Activated CD4-positive, alpha-beta memory T cell treated with anti-CD3 and anti-CD28 coated beads for 36 hours (primary cell): ENCODE results near the gene TANC1. TPM values are rescaled to one million over a fixed set of nuclear protein-coding genes. Genes with fewer than 3 reads are reported as not detected.

ENCODE experiments used
- CTCF ChIA-PET: fragments of 350-600 bp; sonication (Branson Sonifier 250); formaldehyde crosslinking; loops from one replicate; lab custom pipeline; 2021; ENCODE audit warnings: antibody characterized with exemption, inconsistent platforms; lab: Charles Lee
- POLR2A ChIA-PET: fragments of 350-600 bp; sonication (Branson Sonifier 250); formaldehyde crosslinking; loops from one replicate; lab custom pipeline; 2021; ENCODE audit warnings: antibody characterized with exemption; lab: Charles Lee
- DNase-seq: peaks from one replicate; pipeline ENCODE4 v3.0.0-alpha.2; 2020
- H3K27ac Mint-ChIP-seq: one replicate; pipeline ENCODE4 v1.8.0; 2021; ENCODE audit warnings: mixed read lengths
- H3K27me3 Mint-ChIP-seq: one replicate; pipeline ENCODE4 v1.8.0; 2021; ENCODE audit warnings: mixed read lengths
- H3K36me3 Mint-ChIP-seq: one replicate; pipeline ENCODE4 v1.8.0; 2021; ENCODE audit warnings: mixed read lengths
- H3K4me1 Mint-ChIP-seq: one replicate; pipeline ENCODE4 v1.8.0; 2021; ENCODE audit warnings: low read depth, mixed read lengths
- H3K4me3 Mint-ChIP-seq: one replicate; pipeline ENCODE4 v1.8.0; 2021; ENCODE audit warnings: mild to moderate bottlenecking, mixed read lengths
- H3K9me3 Mint-ChIP-seq: one replicate; pipeline ENCODE4 v1.8.0; 2021; ENCODE audit warnings: mixed read lengths
- intact Hi-C: fragments of 100-400 bp; cut with micrococcal nuclease; formaldehyde crosslinking; loops from one replicate; pipeline ENCODE4 v1.15.1; 2023
- total RNA-seq, 2 experiments: library from RNA; stranded (reverse); gene quantifications; one replicate each; pipeline ENCODE4 v1.2.3, GENCODE V29; 2021

Gene TANC1
- total RNA-seq, 2 experiments from 2014 or later = 0.63 to 0.86 TPM

DNA sequence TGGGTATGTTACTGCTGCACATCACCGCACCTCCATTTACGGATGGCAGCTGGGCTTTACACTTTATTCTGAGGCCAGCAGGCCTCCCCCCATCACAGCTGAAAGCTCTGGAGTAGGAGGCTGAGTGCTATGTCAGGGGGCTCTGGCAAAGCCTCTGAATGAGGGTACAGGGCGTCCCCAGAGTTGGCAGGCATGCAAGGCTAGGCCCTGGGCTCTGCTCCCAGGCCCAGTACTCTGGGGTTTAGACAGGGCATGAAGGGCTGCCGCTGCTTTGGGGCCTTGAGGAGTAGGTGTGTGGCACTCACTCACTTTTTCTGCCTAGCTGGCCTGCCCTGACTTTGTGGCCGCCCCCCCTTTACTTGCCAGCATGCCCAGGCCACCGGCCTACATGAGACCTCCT lies 227.3 kb downstream of the TANC1 start:
- no peak for DNase-seq
- intact Hi-C loops = no loop called here
- no peak overlapping the region for H3K27ac Mint-ChIP-seq
- no peaks in the 10 kb centered on the region for H3K27me3 Mint-ChIP-seq
- no peaks in the 10 kb centered on the region for H3K4me1 Mint-ChIP-seq
- no peak overlapping the region for H3K4me3 Mint-ChIP-seq
- POLR2A ChIA-PET = no interaction called here
- CTCF ChIA-PET = interaction anchor here (0.6 to 0.9 kb wide), 2 partner anchors 77 to 598 kb away, joined by 3 read pairs; no protein-coding TSS in a partner anchor
- no peaks in the 10 kb centered on the region for H3K9me3 Mint-ChIP-seq
- no peaks in the 10 kb centered on the region for H3K36me3 Mint-ChIP-seq

- no peaks in the 10 kb centered on the region for H3K27me3 Mint-ChIP-seq
- peaks cover 5% of the 10 kb centered on the region for H3K4me1 Mint-ChIP-seq
- no peak for DNase-seq
- no peaks in the 10 kb centered on the region for H3K36me3 Mint-ChIP-seq
- POLR2A ChIA-PET = no interaction called here
- no peak overlapping the region for H3K27ac Mint-ChIP-seq
- no peaks in the 10 kb centered on the region for H3K9me3 Mint-ChIP-seq
- CTCF ChIA-PET = no interaction called here
- intact Hi-C loops = no loop called here
- no peak overlapping the region for H3K4me3 Mint-ChIP-seq
Observed at GRCh38 chr2:159196393-159196925, 228.0 kb downstream of the TANC1 start.

GRCh38 chr2:159199236-159199635 lies 230.8 kb downstream of the TANC1 start:
- CTCF ChIA-PET = no interaction called here
- Mint-ChIP-seq H3K27me3 (no peaks in the 10 kb centered on the region), H3K36me3 (no peaks in the 10 kb centered on the region), H3K27ac (no peak overlapping the region), H3K4me3 (no peak overlapping the region), H3K9me3 (no peaks in the 10 kb centered on the region), H3K4me1 (peaks cover 11% of the 10 kb centered on the region)
- intact Hi-C loops = no loop called here
- POLR2A ChIA-PET = no interaction called here
- DNase-seq = no peak

DNA sequence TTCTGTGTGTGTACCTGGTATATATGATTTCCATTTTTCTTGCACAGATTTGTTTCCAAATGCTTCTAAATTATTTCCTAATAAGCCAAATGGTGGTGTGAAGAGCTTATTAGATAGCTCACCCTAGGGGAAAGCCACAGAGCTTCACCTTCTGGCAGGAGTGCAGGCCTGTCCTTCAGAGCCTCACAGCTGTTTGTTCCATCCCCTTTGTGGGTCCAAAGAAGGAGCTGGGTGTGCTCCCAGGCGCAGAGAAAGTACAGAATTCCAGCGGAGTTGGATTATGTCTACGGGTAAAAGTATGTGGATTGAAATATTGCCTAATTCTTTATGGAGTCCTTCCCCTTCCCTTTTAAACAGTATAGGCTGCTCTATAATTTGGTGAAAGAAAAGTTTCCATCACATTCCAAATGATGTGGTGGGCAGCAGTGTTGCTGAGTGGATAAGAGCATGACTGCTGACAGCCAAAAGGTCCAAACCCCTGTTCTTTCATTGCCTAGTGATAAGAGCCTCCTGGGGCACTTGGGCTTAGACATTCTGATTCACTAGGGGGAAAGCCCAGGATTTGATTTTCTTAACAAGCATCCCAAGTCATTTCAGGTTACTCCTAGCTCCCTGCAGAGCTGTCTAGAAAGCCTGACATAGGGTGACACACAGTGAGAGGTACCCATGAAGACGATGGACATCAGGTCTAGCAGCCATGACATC lies 231.5 kb downstream of the TANC1 start:
- Mint-ChIP-seq H3K27me3 (no peaks in the 10 kb centered on the region), H3K27ac (no peak overlapping the region), H3K9me3 (no peaks in the 10 kb centered on the region), H3K36me3 (no peaks in the 10 kb centered on the region), H3K4me3 (no peak overlapping the region), H3K4me1 (peaks cover 11% of the 10 kb centered on the region)
- intact Hi-C loops = no loop called here
- CTCF ChIA-PET = no interaction called here
- no peak for DNase-seq
- POLR2A ChIA-PET = no interaction called here

DNA sequence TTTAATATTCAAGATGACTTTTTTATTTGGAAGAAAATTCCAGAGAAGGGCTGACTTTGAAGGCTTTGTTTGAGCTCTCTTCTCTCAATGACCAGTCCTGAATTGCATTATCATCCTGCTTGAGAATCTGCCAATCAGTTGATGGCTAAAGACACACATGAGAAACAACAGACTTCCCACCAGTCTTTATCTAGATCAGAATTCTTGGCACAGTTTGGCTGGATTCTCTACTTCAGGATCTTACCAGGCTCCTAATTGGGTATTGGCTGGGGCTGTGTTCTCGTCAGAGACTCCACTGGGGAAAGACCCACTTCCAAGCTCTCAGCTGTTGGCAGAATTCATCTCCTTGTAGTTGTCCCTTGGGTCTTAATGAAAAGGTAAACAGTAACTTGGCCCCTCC lies 232.1 kb downstream of the TANC1 start:
- H3K27me3 Mint-ChIP-seq = no peaks in the 10 kb centered on the region
- no peak overlapping the region for H3K27ac Mint-ChIP-seq
- no peaks in the 10 kb centered on the region for H3K36me3 Mint-ChIP-seq
- CTCF ChIA-PET = no interaction called here
- no peaks in the 10 kb centered on the region for H3K9me3 Mint-ChIP-seq
- H3K4me1 Mint-ChIP-seq = peaks cover 11% of the 10 kb centered on the region
- H3K4me3 Mint-ChIP-seq = no peak overlapping the region
- DNase-seq = no peak
- POLR2A ChIA-PET = no interaction called here
- intact Hi-C loops = no loop called here

DNA sequence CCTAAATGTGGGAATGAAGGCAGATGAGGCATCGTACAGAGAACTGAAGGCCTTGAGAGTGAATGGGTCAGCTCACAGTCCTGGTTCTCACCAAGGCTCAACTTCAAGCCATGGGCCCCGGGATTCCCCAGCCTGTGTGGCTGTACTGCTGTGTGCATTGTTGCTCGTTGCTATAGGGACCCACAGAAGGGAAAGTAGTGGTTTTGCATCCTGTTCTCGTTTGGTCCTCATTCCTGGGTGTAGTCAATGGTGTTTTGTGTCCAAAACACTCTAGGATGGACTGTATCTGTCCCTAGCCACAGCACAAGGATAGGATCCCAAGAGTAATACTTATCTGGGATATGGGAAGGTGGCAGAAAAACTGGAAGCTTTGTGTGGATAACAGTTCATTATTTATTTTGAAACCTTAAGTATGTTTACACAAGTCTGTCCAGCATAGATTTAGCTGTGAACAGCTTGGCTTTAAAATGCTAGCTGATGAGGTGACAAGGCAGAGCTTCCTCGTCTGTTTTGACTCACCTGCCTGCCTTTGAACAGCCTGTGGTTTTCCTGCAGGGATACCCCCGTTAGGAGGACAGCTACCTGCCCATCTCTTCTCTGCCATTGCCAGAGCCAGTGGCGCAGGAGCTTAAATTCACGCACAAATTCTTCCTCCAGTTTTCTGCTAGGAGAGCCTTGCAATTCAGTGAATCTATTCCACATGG lies 233.1 kb downstream of the TANC1 start:
- H3K4me3 Mint-ChIP-seq = no peak overlapping the region
- H3K9me3 Mint-ChIP-seq = no peaks in the 10 kb centered on the region
- H3K27ac Mint-ChIP-seq = no peak overlapping the region
- H3K27me3 Mint-ChIP-seq = no peaks in the 10 kb centered on the region
- ChIA-PET CTCF (interaction anchor here (1.6 kb wide), 1 partner anchor 86 kb away, joined by 4 read pairs; no protein-coding TSS in a partner anchor), POLR2A (no interaction called here)
- intact Hi-C loops = no loop called here
- H3K4me1 Mint-ChIP-seq = peaks cover 11% of the 10 kb centered on the region
- H3K36me3 Mint-ChIP-seq = no peaks in the 10 kb centered on the region
- DNase-seq = peak; percentile 42

DNA sequence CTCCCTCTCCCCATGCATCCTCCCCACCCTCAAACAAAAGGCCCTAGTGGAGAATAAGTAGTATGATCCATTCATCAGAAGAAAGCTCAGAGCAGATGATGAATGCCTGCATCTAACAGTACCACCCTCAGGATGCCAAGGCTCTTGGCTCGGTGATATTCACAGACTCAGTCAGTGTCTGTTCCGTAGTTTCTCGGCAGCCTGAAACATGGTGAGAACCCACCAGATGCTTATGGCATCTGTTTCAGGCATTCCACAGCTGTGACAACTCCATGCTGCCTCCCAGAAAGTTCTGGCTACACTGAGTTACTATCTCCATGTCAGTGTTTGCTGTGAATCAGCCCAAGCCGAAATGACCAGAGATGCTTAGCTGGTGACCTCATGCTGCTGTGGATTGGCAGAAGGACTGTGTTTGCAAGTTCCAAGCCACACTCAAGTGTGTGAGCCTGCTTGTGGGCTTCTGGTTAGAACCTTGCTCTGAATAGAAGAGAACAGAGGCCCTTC lies 234.2 kb downstream of the TANC1 start:
- Mint-ChIP-seq H3K9me3 (no peaks in the 10 kb centered on the region), H3K4me1 (peaks cover 11% of the 10 kb centered on the region), H3K36me3 (no peaks in the 10 kb centered on the region), H3K27me3 (no peaks in the 10 kb centered on the region), H3K4me3 (no peak overlapping the region), H3K27ac (no peak overlapping the region)
- ChIA-PET CTCF (interaction anchor here (1.6 kb wide), 1 partner anchor 85 kb away, joined by 4 read pairs; no protein-coding TSS in a partner anchor), POLR2A (no interaction called here)
- no peak for DNase-seq
- intact Hi-C loops = no loop called here

GRCh38 chr2:159204381-159205144 lies 236.1 kb downstream of the TANC1 start:
- intact Hi-C loops = no loop called here
- Mint-ChIP-seq H3K9me3 (no peaks in the 10 kb centered on the region), H3K4me3 (no peak overlapping the region), H3K36me3 (no peaks in the 10 kb centered on the region), H3K27ac (no peak overlapping the region), H3K27me3 (no peaks in the 10 kb centered on the region), H3K4me1 (peaks cover 15% of the 10 kb centered on the region)
- ChIA-PET CTCF (no interaction called here), POLR2A (no interaction called here)
- no peak for DNase-seq

- Mint-ChIP-seq H3K36me3 (no peaks in the 10 kb centered on the region), H3K9me3 (no peaks in the 10 kb centered on the region), H3K27me3 (no peaks in the 10 kb centered on the region), H3K27ac (no peak overlapping the region), H3K4me1 (peaks cover 15% of the 10 kb centered on the region), H3K4me3 (no peak overlapping the region)
- CTCF ChIA-PET = interaction anchor here (1.1 kb wide), 1 partner anchor 453 kb away, joined by 4 read pairs; no protein-coding TSS in a partner anchor
- intact Hi-C loops = no loop called here
- POLR2A ChIA-PET = no interaction called here
- no peak for DNase-seq
Observed at GRCh38 chr2:159206736-159207380, 238.4 kb downstream of the TANC1 start.

- Mint-ChIP-seq H3K4me1 (peaks cover 13% of the 10 kb centered on the region), H3K9me3 (no peaks in the 10 kb centered on the region), H3K27me3 (no peaks in the 10 kb centered on the region), H3K36me3 (no peaks in the 10 kb centered on the region), H3K4me3 (no peak overlapping the region), H3K27ac (no peak overlapping the region)
- intact Hi-C loops = no loop called here
- POLR2A ChIA-PET = no interaction called here
- no peak for DNase-seq
- CTCF ChIA-PET = no interaction called here
Observed at GRCh38 chr2:159208438-159208837, 240.0 kb downstream of the TANC1 start.

GRCh38 chr2:159209341-159210306 lies 241.2 kb downstream of the TANC1 start:
- DNase-seq = peak; percentile 42
- peaks cover 13% of the 10 kb centered on the region for H3K4me1 Mint-ChIP-seq
- no peak overlapping the region for H3K4me3 Mint-ChIP-seq

More at GRCh38 chr2:159209341-159210306, 241.2 kb downstream of the TANC1 start:
- intact Hi-C loops = no loop called here
- H3K27me3 Mint-ChIP-seq = no peaks in the 10 kb centered on the region
- no peaks in the 10 kb centered on the region for H3K9me3 Mint-ChIP-seq
- H3K27ac Mint-ChIP-seq = no peak overlapping the region
- POLR2A ChIA-PET = no interaction called here
- H3K36me3 Mint-ChIP-seq = no peaks in the 10 kb centered on the region
- CTCF ChIA-PET = no interaction called here
